GM12874 (cell line): ENCODE results near the gene SASH1.

ENCODE experiments used
- CTCF ChIP-seq: IDR thresholded peaks from 2 replicates; pipeline ENCODE4 v1.5.1; 2011; ENCODE audit warnings: low read depth, mild to moderate bottlenecking, control low read depth, low read length, moderate library complexity; ENCODE audit not compliant: insufficient read depth

Gene SASH1

DNA sequence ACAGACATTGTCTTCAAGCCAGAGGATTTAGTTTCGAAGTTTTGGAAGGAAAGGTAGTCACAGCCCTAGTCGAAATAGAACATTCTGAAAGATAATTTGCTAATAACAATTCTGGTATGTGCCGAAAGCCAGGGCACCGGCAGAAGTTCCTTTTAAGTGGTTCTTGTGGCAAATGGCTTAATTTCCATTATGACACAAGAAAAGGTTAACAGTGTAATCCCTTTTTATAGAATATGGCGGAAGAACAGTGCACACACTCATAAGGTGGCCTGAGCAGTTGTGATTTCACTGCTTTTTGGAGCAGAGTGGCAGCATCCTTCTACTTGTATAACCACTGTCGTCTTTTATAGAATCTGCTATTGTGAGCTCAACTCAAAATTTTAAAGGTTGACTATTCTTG, 152.4 kb downstream of the SASH1 start:
- no peak for TF ChIP-seq CTCF

- TF ChIP-seq CTCF = no peak
Measured at GRCh38 chr6:148497257-148497656, 154.6 kb downstream of the SASH1 start.

- no peak for TF ChIP-seq CTCF
Measured at GRCh38 chr6:148497717-148498116, 155.1 kb downstream of the SASH1 start.

DNA sequence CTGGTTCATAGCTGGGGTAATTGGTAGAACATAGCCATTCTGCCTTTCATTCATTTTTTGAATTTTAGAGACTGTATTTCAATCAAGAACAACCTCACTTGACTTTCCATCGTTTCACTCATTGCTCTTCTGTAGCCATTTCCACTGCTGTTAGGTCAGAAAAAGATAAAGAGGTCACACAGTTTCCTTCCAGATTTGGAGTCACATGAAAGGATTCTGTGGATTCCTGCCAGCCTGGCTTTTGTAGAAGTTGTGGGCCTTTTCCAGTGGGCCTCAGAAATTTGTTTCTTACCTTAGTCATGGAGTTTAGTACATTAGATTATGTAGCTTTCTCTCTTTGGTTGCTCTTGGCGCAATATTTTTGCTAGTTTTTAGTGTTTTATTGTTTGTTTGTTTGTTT, 157.8 kb downstream of the SASH1 start:
- no peak for TF ChIP-seq CTCF

- TF ChIP-seq CTCF = no peak
Measured at GRCh38 chr6:148501178-148501590, 158.5 kb downstream of the SASH1 start.

- TF ChIP-seq CTCF = no peak
Measured at GRCh38 chr6:148502083-148502772, 159.6 kb downstream of the SASH1 start.

GRCh38 chr6:148502773-148503135, 160.1 kb downstream of the SASH1 start:
- no peak for TF ChIP-seq CTCF
